ENCODE measurements around the gene LBP.

- no peak for TF ChIP-seq POLR2A (IDR thresholded peaks at IDR 0.05)
- TF ChIP-seq, protein P1, sequence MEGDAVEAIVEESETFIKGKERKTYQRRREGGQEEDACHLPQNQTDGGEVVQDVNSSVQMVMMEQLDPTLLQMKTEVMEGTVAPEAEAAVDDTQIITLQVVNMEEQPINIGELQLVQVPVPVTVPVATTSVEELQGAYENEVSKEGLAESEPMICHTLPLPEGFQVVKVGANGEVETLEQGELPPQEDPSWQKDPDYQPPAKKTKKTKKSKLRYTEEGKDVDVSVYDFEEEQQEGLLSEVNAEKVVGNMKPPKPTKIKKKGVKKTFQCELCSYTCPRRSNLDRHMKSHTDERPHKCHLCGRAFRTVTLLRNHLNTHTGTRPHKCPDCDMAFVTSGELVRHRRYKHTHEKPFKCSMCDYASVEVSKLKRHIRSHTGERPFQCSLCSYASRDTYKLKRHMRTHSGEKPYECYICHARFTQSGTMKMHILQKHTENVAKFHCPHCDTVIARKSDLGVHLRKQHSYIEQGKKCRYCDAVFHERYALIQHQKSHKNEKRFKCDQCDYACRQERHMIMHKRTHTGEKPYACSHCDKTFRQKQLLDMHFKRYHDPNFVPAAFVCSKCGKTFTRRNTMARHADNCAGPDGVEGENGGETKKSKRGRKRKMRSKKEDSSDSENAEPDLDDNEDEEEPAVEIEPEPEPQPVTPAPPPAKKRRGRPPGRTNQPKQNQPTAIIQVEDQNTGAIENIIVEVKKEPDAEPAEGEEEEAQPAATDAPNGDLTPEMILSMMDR (IDR thresholded peaks at IDR 0.05): no peak
Observed at GRCh38 chr20:38306379-38306778, 39.9 kb upstream of the LBP start.
